Type B pancreatic cell (in vitro differentiated cells): ENCODE data around the gene FYN. TPM values are rescaled to one million over a fixed set of nuclear protein-coding genes. Genes with fewer than 3 reads are reported as not detected.
A peak's percentile ranks its signal among the peaks of the same experiment; 100 is the strongest.

Experiments
- DNase-seq: peaks from one replicate; pipeline ENCODE4 v3.0.0; 2021; ENCODE audit warnings: mixed read lengths; ENCODE audit not compliant: unreplicated experiment; ENCODE audit errors: extremely low spot score
- H3K27ac Mint-ChIP-seq: 2 replicates; pipeline ENCODE4 v1.8.0; 2021; ENCODE audit warnings: mild to moderate bottlenecking, mixed read lengths
- H3K27me3 Mint-ChIP-seq: 2 replicates; pipeline ENCODE4 v1.8.0; 2021; ENCODE audit warnings: mixed read lengths
- H3K36me3 Mint-ChIP-seq: 2 replicates; pipeline ENCODE4 v1.8.0; 2021; ENCODE audit warnings: mixed read lengths
- H3K4me1 Mint-ChIP-seq: one replicate; pipeline ENCODE4 v1.8.0; 2021; ENCODE audit warnings: mixed read lengths; ENCODE audit not compliant: unreplicated experiment
- H3K4me3 Mint-ChIP-seq: 2 replicates; pipeline ENCODE4 v1.8.0; 2021; ENCODE audit warnings: mild to moderate bottlenecking, mixed read lengths
- H3K9me3 Mint-ChIP-seq: 2 replicates; pipeline ENCODE4 v1.8.0; 2021; ENCODE audit warnings: mixed read lengths
- CTCF ChIP-seq: fragments of 200-600 bp; sonication (generic); conservative IDR thresholded peaks from 2 replicates; pipeline ENCODE4 v1.5.0; 2021; ENCODE audit warnings: antibody characterized with exemption, mild to moderate bottlenecking
- total RNA-seq: library from RNA; stranded (reverse); gene quantifications from 2 replicates; pipeline ENCODE4 v1.2.1, GENCODE V29; 2021; ENCODE audit warnings: low replicate concordance

Gene FYN
- total RNA-seq, 1 donor from 2014 or later, result 131 TPM

GRCh38 chr6:111758608-111759329 is 114.5 kb downstream of the FYN start:
- Mint-ChIP-seq H3K27ac (peak overlapping the region; percentile 73), H3K27me3 (no peaks in the 10 kb centered on the region), H3K4me1 (peaks cover 56% of the 10 kb centered on the region), H3K36me3 (peaks cover 23% of the 10 kb centered on the region), H3K4me3 (no peak overlapping the region), H3K9me3 (no peaks in the 10 kb centered on the region)
- TF ChIP-seq CTCF, result no peak
- no peak for DNase-seq

GRCh38 chr6:111757342-111757741 is 115.9 kb downstream of the FYN start:
- Mint-ChIP-seq H3K9me3 (no peaks in the 10 kb centered on the region), H3K4me3 (no peak overlapping the region), H3K4me1 (peaks cover 43% of the 10 kb centered on the region), H3K27ac (no peak overlapping the region), H3K36me3 (peaks cover 28% of the 10 kb centered on the region), H3K27me3 (no peaks in the 10 kb centered on the region)
- TF ChIP-seq CTCF, result no peak
- no peak for DNase-seq

- H3K27me3 Mint-ChIP-seq, result no peaks in the 10 kb centered on the region
- TF ChIP-seq CTCF, result no peak
- no peak overlapping the region for H3K4me3 Mint-ChIP-seq
- peaks cover 14% of the 10 kb centered on the region for H3K4me1 Mint-ChIP-seq
- no peaks in the 10 kb centered on the region for H3K9me3 Mint-ChIP-seq
- peaks cover 38% of the 10 kb centered on the region for H3K36me3 Mint-ChIP-seq
- H3K27ac Mint-ChIP-seq, result no peak overlapping the region
- DNase-seq, result no peak
These were observed 118.8 kb downstream of the FYN start for GRCh38 chr6:111754423-111754822.

GRCh38 chr6:111753573-111753972 is 119.7 kb downstream of the FYN start:
- Mint-ChIP-seq H3K9me3 (no peaks in the 10 kb centered on the region), H3K27me3 (no peaks in the 10 kb centered on the region), H3K4me1 (peaks cover 10% of the 10 kb centered on the region), H3K4me3 (no peak overlapping the region), H3K36me3 (peaks cover 29% of the 10 kb centered on the region), H3K27ac (no peak overlapping the region)
- TF ChIP-seq CTCF, result no peak
- DNase-seq, result no peak

GRCh38 chr6:111752476-111752875 is 120.8 kb downstream of the FYN start:
- no peaks in the 10 kb centered on the region for H3K9me3 Mint-ChIP-seq
- H3K27me3 Mint-ChIP-seq, result no peaks in the 10 kb centered on the region
- H3K4me1 Mint-ChIP-seq, result peaks cover 19% of the 10 kb centered on the region
- DNase-seq, result no peak
- no peak overlapping the region for H3K4me3 Mint-ChIP-seq
- H3K36me3 Mint-ChIP-seq, result peaks cover 33% of the 10 kb centered on the region
- no peak for TF ChIP-seq CTCF
- no peak overlapping the region for H3K27ac Mint-ChIP-seq
